GM18868 (cell line): ENCODE results near the gene ELMO1.

ENCODE experiments used
- ATAC-seq: cut with Tn5 transposase; IDR thresholded peaks from one replicate; pipeline ENCODE4 v1.9.1; 2021; ENCODE audit warnings: mild to moderate bottlenecking, moderate library complexity; ENCODE audit not compliant: unreplicated experiment

The ELMO1 gene, protein sequence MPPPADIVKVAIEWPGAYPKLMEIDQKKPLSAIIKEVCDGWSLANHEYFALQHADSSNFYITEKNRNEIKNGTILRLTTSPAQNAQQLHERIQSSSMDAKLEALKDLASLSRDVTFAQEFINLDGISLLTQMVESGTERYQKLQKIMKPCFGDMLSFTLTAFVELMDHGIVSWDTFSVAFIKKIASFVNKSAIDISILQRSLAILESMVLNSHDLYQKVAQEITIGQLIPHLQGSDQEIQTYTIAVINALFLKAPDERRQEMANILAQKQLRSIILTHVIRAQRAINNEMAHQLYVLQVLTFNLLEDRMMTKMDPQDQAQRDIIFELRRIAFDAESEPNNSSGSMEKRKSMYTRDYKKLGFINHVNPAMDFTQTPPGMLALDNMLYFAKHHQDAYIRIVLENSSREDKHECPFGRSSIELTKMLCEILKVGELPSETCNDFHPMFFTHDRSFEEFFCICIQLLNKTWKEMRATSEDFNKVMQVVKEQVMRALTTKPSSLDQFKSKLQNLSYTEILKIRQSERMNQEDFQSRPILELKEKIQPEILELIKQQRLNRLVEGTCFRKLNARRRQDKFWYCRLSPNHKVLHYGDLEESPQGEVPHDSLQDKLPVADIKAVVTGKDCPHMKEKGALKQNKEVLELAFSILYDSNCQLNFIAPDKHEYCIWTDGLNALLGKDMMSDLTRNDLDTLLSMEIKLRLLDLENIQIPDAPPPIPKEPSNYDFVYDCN

DNA sequence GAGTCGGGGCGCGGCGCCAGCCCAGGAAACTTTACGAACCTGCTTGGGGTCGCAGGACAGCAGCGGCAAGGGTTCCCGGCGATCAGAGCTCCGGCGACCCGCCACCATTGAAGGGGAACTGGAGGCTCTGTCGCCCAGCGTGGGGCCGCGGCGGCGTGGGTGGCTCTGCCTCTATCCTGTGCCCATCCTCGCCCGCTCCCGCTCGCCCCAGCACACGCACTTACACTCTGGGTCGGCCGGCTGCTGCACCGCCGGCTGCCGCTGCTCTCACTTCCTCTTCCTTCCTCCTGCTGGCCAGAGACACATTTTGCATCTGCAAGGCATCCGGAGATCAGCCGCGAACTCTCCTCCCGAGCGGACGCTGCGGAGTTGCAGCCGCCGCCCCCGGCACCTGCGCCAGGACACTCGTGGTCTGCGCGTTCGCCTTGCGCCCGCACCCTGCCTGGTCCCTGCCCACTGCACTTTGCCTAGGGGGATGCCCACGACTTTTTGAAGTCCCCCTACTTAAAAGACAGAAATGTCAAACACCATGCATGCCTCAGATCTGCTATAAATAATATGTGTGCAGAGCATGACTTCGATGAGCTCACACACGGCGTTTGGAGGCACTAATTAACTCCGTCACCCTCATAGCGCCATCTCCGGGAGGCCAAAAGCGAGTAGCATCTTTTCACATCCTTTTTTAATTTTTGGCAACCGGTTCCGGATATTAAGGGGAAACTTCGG lies at the start of gene ELMO1:
Gene ELMO1 (minus strand): TSS at position 229 of the 726 bp plus-strand sequence. CDS start 106,174 bp downstream, outside the sequence.
- peak; percentile 92 for ATAC-seq

DNA sequence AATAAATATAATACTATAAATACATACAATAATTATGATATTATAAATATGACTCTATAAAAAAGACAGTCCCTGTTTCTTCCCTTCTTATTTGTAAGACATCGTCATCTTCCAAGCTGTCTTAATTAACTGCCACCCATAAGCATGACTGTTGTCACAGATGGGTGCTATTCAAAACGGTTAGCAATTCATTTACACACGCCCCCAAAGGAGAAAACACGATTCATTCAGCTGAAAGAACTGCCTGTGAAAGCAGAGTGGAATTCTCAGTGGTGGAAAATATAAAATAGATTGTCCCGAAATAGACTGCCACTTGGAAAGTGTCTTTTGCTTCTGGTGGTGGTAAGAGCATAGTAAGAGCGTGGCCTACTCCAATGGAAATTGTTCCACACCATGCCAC lies 48.9 kb upstream of the ELMO1 start:
- no peak for ATAC-seq

DNA sequence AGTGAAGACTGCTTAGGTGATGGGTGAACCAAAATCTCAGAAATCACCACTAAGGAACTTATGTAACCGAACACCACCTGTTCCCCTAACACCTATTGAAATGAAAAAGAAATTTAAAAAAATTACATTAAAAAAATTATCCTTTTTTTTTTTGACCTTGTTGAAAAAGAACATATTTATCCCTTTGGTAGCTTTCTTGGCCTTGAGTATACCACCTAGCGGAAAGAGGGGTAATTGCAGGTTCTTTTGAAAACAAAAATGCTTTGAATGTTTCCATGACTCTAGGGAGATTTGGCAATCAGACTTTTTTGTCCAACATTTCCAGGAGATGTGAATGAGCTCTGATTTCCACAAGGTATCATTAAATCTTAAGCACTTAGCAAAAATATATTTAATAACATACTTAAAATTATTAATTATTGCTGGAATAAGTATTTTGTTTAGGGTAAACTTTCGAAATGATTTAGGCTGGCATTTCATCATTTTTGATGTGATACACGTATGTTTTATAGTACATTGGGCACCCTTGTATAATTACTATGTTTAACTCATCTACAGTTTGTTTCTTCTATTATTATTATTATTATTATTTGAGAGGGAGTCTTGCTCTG lies 47.0 kb upstream of the ELMO1 start:
- ATAC-seq: no peak

- no peak for ATAC-seq
Measured at GRCh38 chr7:37494926-37495325, 46.3 kb upstream of the ELMO1 start.

DNA sequence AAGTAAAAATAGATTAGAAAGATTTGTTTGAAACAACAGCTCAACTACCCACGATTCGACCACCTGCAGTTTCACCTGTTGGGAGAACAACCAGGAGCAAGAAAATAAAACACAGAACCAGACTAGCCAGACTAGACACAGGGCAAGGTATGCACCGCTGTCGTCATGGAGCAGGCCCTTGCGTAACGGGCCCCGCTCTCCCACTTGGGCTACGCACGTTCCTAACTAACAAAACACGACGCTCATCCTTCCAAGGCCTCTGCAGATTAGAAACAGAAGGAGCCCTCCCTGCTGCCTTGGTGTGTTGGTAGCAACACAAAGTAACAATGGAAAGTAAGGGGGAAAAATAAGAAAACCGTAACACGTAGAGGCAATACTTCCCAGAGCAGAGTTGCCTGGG lies 45.1 kb upstream of the ELMO1 start:
- no peak for ATAC-seq

DNA sequence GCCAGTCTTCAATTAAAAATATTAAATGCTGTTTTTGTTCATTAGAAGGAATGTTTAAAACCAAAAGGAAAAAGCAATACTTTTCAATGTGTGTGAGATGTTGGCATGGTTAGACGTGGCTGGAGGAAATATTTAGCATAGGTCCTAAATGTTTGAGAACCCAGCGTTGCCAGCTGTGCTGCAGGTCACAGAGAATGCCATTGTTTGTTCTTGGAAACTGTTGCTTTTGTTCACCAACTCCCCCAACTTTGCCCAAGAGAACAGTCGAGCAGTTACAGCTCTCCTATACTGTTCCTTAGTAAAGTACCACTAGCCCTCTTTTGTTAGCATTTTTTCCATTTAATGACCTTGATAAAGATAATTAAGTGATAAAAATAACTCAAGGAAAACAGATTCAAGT lies 44.5 kb upstream of the ELMO1 start:
- no peak for ATAC-seq

- ATAC-seq: no peak
Measured at GRCh38 chr7:37491919-37492694, 43.4 kb upstream of the ELMO1 start.

GRCh38 chr7:37489703-37490102 lies 41.0 kb upstream of the ELMO1 start:
- no peak for ATAC-seq

- no peak for ATAC-seq
Measured at GRCh38 chr7:37488163-37488764, 39.6 kb upstream of the ELMO1 start.

DNA sequence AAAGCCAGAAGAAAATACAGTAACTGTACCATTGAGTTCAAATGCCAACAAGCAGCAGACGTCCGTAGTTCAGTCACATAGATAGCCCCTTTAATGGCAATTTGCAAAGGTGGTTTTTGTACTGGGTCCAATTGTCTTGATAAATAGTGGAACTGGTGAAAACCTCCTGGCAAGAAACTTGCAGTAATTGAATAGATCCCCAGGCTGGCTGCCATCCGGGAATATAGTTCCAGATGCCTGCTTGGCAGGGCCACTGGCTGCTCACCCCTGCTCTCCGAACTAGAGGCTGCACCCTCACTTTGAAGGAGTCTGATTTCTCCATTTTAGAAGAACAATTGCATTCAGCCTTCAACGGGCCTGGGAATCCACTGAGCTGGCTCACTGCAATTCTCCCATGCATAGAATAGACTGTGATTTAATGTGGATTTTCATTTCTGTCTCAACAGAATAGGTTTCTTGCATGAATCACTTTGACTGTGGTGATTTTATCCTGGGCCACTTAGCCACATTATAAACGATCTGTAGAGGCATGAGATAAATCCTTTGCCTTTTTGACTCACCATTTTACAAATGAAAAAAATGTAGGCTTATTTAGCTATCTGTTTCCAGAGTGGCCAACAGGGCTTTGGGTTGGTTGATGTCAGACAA lies 35.9 kb upstream of the ELMO1 start:
- no peak for ATAC-seq

DNA sequence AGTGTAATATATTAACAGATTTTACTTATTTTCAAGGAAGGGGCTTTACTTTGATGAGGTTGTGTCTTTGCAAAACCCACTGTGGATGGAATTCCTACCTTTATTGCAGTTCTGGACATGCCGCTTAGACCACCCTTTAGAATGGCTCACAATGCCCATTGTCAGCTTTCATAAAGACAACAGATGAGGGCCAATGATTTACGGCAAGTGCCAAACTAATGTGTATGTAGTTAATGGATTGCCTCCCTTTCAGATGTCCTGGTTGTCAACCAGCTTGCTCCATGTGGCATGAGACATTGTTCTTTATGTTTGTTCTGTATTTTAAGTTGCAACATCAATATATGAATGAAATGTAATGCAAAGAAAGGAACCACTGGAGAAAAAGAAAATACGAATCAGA lies 35.0 kb upstream of the ELMO1 start:
- ATAC-seq: no peak

- ATAC-seq: no peak
Measured at GRCh38 chr7:37482953-37483352, 34.3 kb upstream of the ELMO1 start.

DNA sequence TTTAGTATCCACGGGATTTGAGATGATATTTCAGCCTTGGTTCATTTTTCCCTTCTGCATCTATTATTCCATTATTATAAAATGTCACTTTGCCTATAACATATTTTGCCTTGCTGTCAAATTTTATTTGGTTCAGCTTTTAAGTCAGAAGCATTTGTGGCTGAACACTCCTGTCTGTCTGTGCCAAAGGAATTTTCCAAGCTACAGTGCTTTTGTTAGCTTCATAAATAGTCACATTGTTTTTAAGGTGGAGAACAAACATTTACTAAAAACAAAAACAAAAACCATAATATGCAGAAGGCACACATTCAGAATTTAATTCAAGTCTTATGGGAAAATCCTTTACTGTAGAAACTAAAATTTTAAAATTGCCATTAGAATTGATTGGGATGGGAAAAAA lies 33.8 kb upstream of the ELMO1 start:
- ATAC-seq: no peak

GRCh38 chr7:37481722-37482288 lies 33.1 kb upstream of the ELMO1 start:
- no peak for ATAC-seq

DNA sequence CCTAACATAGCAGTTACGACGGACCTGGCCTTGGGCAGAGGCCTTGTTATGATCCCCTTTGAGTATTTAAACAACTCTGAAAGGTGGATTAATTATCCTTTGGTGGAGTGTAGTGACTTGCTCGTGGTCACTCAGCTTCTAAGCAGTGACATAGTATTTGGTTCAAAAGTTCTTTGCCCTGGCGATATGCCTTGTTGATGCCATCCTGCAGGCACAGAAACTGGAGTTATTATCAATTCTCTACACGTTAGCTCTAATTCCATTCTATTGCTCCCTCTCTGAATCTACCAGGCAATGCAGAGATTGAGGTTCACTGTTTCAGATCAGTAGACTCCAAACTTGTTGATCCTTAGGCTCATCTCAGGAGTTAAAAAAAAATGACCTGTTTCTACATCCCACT lies 32.5 kb upstream of the ELMO1 start:
- ATAC-seq: no peak

GRCh38 chr7:37480041-37481031 lies 31.7 kb upstream of the ELMO1 start:
- no peak for ATAC-seq

- no peak for ATAC-seq
Measured at GRCh38 chr7:37476881-37477450, 28.3 kb upstream of the ELMO1 start.

- ATAC-seq: no peak
Measured at GRCh38 chr7:37476428-37476827, 27.8 kb upstream of the ELMO1 start.
